Stimulated activated CD4-positive, alpha-beta T cell treated with anti-CD3 and anti-CD28 coated beads, TNF-alpha, amount 100 ng/mL, for 4 hours (primary cell): ENCODE measurements around the gene SSX2IP.
"Not testable (repeated sequence)": the region's sequence is repeated elsewhere in the genome, so short reads cannot be mapped to it uniquely, and the experiment has no call there.

ENCODE experiments used
- DNase-seq, 3 experiments: peaks; one replicate each; pipeline ENCODE4 v3.0.0-alpha.2; 2020; ENCODE audit warnings: low read depth in 3 of 3

The SSX2IP gene

GRCh38 chr1:84619383-84620102 lies 70.7 kb downstream of the SSX2IP start:
- DNase-seq: peak; percentile 9 to 24 (median 13)

DNA sequence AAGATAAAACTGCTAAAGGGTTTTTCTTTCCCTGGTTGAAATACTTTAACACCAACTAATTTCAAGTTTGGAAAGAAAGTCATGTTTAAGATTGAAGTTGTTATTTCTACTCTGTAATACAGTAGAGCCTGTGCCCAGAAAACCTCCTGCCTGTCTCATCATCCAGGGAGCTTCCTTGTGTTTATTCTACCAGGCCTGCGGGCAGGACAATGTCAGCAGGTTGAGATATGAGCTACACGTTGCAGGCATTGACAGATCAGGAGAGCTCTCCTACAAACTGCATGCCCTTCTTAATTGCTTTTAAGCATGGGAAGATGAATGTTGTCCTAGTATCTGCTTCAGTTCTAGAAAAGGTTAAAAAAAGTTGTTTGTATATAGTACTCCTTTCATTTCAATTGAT lies 72.9 kb downstream of the SSX2IP start:
- no peak for DNase-seq

DNA sequence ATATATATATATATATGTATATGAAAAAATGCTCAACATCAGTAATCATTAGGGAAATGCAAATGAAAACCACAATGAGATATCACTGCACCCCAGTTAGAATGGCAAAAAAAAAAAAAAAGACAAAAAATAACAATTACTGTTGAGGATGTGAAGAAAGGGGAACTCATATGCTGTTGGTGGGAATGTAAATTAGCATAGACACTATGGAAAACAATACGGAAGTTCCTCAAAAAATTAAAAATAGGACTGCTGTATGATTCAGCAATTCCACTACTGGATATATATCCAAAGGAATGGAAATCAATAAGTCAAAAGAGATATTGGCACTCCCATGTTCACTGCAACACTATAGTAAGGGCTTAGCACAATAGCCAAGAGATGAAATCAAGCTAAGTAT lies 74.5 kb downstream of the SSX2IP start:
- DNase-seq: no peak

GRCh38 chr1:84613887-84614286 lies 76.4 kb downstream of the SSX2IP start:
- no peak for DNase-seq

GRCh38 chr1:84613026-84613425 lies 77.2 kb downstream of the SSX2IP start:
- DNase-seq: no peak

GRCh38 chr1:84611796-84612195 lies 78.5 kb downstream of the SSX2IP start:
- no peak for DNase-seq

- DNase-seq: no peak
Measured at GRCh38 chr1:84611091-84611490, 79.2 kb downstream of the SSX2IP start.

DNA sequence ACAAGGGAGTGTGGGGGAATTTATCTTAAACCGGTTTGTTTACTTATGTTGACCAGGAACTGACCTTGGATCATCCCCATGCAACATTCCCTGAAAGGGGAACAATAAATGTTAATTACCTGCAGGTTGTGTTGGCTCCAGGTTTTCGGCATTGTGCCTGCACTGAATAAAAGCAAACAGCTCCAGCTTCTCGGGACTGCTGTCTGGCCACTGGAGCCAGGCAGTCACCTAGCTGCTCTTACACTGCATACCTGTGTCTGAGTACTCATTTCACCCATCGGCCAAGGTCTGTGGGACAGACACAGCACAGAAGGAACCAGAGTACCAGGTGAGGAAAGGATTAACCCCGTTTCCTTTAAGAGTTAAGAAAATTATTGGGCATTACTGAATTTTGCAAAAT lies 83.3 kb downstream of the SSX2IP start:
- no peak for DNase-seq

DNA sequence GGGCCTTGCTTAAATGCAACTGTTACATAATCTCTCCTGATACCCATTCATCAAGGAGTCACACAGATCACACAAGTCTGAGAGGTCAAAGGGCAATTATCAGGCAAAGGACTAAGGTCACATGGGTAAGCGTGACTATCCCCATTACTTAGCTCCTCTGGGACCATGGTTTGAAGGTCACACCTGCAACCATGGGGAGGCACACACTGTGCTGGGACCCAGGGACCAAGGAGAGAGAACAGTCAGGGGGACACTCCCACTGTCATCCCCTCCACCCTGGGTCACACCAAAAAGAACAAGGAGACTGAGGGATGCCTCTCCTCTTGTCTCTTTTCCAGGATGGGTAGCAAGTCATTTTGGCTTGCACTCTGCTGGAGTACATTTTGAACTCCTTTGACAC lies 85.1 kb downstream of the SSX2IP start:
- DNase-seq: no peak

- DNase-seq: no peak
Measured at GRCh38 chr1:84603941-84604830, 86.1 kb downstream of the SSX2IP start.

- DNase-seq: no peak
Measured at GRCh38 chr1:84603223-84603622, 87.0 kb downstream of the SSX2IP start.

DNA sequence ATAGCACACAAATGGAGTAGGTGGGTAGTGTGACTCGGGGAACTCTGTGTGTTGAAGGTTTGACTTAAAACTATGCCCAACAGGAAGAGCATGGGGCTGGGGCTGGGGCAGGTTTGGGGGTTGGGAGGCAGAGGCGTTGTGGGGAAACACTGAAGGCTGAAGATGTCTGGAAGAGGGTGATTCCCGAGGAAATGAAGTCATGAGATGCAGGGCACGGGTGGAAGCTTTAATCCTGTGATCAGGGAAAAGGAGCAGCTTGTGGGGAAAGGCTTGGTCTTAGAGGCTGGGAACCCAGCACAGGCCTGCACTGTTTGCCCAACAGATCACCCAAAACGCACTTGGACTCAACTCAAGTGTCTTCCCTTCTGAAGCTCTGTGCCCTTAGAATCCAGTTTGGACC lies 89.5 kb downstream of the SSX2IP start:
- DNase-seq: no peak

DNA sequence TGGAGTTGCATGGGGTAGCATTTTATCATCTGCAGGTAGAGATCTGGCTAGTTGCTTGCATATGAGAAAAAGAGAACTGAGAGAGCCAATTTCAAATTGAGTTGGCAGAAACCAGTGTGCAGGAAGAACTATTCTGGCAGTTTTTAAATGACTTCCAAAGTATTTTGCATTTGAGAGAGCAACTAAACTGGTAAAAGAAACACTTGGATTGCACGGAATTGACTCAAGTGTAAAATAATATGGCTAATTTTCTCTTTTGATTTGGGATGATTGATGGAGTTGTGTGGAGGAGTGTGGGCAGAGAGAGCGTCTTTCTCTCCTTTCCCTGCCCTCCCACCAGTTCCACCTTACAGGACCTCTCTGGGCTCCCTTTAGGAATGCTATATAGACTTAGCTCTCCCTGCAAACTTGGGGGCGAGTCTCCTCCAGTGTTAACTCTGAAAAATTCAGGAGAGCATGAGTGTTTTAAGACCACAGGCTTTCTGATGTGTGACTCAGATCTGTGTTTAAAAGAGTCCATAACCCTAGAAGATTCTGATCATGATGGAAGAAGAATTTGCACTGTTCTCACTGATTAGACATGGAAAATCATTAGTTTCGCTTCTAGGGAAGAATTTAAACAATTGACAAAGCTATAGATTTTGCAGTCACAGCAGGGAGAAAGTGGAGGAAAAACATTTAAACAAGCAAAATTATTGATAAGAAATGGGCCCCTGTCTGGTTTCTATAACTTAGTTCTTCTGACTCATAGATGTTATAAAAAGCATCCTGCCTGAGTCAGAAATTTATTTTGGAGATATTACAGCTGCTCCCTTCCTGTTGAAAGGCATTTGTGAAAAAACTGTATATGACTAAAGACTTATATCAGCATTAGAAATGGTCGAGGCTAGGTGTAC lies 91.2 kb downstream of the SSX2IP start:
- no peak for DNase-seq

DNA sequence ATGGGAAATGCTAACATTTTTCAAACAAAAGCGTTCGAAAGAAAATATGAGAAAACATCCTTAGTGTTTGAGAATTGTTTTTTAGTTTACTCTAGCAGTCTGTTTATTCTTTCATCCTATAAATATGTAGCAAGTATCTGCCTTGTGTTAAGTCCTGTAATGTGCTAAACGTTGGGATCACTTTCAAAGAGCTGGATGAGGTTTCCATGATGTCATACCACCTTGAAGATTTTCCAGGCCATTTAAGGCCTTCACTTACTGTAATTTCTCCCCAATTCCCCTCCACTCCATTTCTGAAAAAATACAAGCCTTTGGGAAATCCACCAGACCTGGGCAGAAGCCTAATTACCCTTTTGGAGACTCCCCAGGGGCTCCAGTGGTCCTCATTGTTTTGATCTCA lies 91.8 kb downstream of the SSX2IP start:
- DNase-seq: no peak

DNA sequence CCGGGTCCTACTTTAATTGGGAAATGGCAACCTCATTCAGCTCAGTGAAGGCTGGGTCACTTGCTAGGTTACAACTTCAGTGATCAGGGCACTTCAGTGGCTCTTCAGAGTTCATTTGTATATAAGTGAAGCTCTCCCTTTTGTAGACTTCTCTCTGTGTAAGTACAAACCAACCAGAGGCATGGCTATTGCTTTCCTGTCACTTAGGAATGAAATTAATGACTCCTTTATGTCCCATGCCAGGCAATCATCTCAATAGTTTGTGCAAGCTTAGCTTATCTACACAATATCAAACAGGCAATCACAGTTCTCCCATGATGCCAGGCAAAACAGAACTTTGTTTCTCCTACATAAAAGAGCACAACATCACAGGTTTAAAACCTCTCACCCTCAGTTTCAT lies 93.2 kb downstream of the SSX2IP start:
- no peak for DNase-seq

DNA sequence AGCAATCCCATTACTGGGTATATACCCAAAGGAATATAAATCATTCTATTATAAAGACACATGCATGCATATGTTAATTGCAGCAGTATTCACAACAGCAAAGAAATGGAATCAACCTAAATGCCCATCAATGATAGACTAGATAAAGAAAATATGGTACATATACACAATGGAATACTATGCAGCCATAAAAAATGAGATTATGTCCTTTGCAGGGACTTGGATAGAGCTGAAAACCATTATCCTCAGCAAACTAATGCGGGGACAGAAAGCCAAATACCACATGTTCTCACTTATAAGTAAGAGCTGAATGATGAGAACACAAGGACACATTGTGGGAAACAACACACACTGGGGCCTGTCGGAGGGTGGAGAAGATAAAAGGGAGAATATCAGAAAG lies 95.3 kb downstream of the SSX2IP start:
- DNase-seq: not testable (repeated sequence)
